K562 (cell line): ENCODE results near the gene NTRK2. TPM values are rescaled to one million over a fixed set of nuclear protein-coding genes. Genes with fewer than 3 reads are reported as not detected.

Experiments
- ATAC-seq: fragments of 200-7000 bp; cut with Tn5 transposase; 3 replicates; pipeline ENCODE4 v1.9.1; 2020; ENCODE audit warnings: moderate library complexity
- BruUV-seq: library from RNA; stranded (reverse); fragments of 400-500 nt; replicated peaks from 2 replicates; lab custom pipeline; 2021; lab: Mats Ljungman, UMichigan
- CTCF ChIA-PET: fragments of 300-600 bp; formaldehyde crosslinking; extraction: SDS; loops from one replicate; lab custom pipeline; 2021; ENCODE audit warnings: low intra/inter-chr PET ratio; lab: Yijun Ruan, JAX
- POLR2A ChIA-PET: fragments of 300-600, 350-650 bp; sonication (Branson Sonifier 250); formaldehyde crosslinking; extraction: SDS; loops from one replicate; lab custom pipeline; 2021; ENCODE audit warnings: antibody characterized with exemption, inconsistent platforms; lab: Yijun Ruan, JAX
- DNase-seq, 4 experiments: peaks; one replicate each; pipeline versions ENCODE4 v3.0.0 to v3.0.0-alpha.2; 2011 to 2018; ENCODE audit warnings: low spot score in 3 of 4, mixed read lengths in 3 of 4; ENCODE audit errors: extremely low read depth in 1 of 4
- FAIRE-seq: peaks from 2 replicates; lab custom pipeline; 2011; peaks lifted over from hg19 to GRCh38; lab: Jason Lieb, UNC
- H2AFZ ChIP-seq: 2 replicates; pipeline ENCODE4 v1.6.0; 2011; ENCODE audit warnings: low read depth, low read length, control low read depth, inconsistent platforms
- H3K27ac ChIP-seq: fragments of 200-600 bp; 3 replicates; pipeline ENCODE4 v1.8.0; 2011; ENCODE audit warnings: low read depth, mild to moderate bottlenecking, control low read depth, inconsistent platforms, low read length, moderate library complexity, mixed read lengths; ENCODE audit errors: extremely low read depth
- H3K27me3 ChIP-seq, 2 experiments: fragments of 300-600 bp in 1 of 2; 2 replicates in 1 of 2; 3 replicates in 1 of 2; pipeline versions ENCODE4 v1.6.0 to v1.8.0; 2011; ENCODE audit warnings: inconsistent platforms in 2 of 2, low read length in 2 of 2, mild to moderate bottlenecking in 1 of 2, mixed read lengths in 1 of 2, moderate library complexity in 1 of 2; ENCODE audit not compliant: control insufficient read depth in 2 of 2, insufficient read depth in 2 of 2
- H3K36me3 ChIP-seq: fragments of 300-600 bp; 3 replicates; pipeline ENCODE4 v1.8.0; 2011; ENCODE audit warnings: mild to moderate bottlenecking, low read length, inconsistent platforms; ENCODE audit not compliant: control insufficient read depth, insufficient read depth
- H3K4me1 ChIP-seq, 2 experiments: fragments of 200-600 bp in 1 of 2; replicated peaks in 1 of 2; 2 replicates in 1 of 2; 3 replicates in 1 of 2; pipeline versions ENCODE4 v1.5.1 to v1.8.0; 2011; ENCODE audit warnings: inconsistent platforms in 2 of 2, low read length in 2 of 2, mild to moderate bottlenecking in 1 of 2, mixed read lengths in 1 of 2, moderate library complexity in 1 of 2; ENCODE audit not compliant: control insufficient read depth in 2 of 2, insufficient read depth in 2 of 2
- H3K4me2 ChIP-seq: 2 replicates; pipeline ENCODE4 v1.6.1; 2011; ENCODE audit warnings: low read length, control low read depth, inconsistent platforms, mixed read lengths; ENCODE audit not compliant: insufficient read depth
- H3K4me3 ChIP-seq: fragments of 200-600 bp; sonication (generic), shearing (Covaris generic); 2 replicates; pipeline ENCODE4 v1.5.1; 2016; ENCODE audit warnings: control low read depth, inconsistent platforms
- H3K79me2 ChIP-seq: fragments of 200-600 bp; 3 replicates; pipeline ENCODE4 v1.8.0; 2011; ENCODE audit warnings: low read length, inconsistent platforms; ENCODE audit not compliant: control insufficient read depth, insufficient read depth
- H3K9ac ChIP-seq, 2 experiments: 2 replicates each; pipeline versions ENCODE4 v1.6.0 to v1.6.1; 2011; ENCODE audit warnings: low read depth in 2 of 2, low read length in 2 of 2, control low read depth in 1 of 2, inconsistent platforms in 1 of 2, mild to moderate bottlenecking in 1 of 2, mixed read lengths in 1 of 2; ENCODE audit not compliant: insufficient read depth in 1 of 2
- H3K9me1 ChIP-seq: one replicate; pipeline ENCODE4 v1.6.0; 2011; ENCODE audit warnings: inconsistent platforms, mild to moderate bottlenecking, low read length, moderate library complexity; ENCODE audit not compliant: control insufficient read depth, insufficient read depth
- H3K9me3 ChIP-seq: replicated peaks from 2 replicates; pipeline ENCODE4 v1.5.1; 2011; ENCODE audit warnings: low read depth, low read length, inconsistent platforms; ENCODE audit not compliant: control insufficient read depth, insufficient read depth
- H4K20me1 ChIP-seq: replicated peaks from 2 replicates; pipeline ENCODE4 v1.6.1; 2011; ENCODE audit warnings: low read length, inconsistent platforms, mixed read lengths; ENCODE audit not compliant: control insufficient read depth, insufficient read depth
- CHD2 ChIP-seq: IDR thresholded peaks from 2 replicates; pipeline ENCODE4 v1.6.1; 2011; ENCODE audit warnings: low read depth, low read length
- FUS ChIP-seq: fragments of 200-400 bp; formaldehyde crosslinking; optimal IDR thresholded peaks from 2 replicates; pipeline ENCODE3; 2017; ENCODE audit warnings: low read depth, low read length
- HDAC8 ChIP-seq: fragments of 450-650 bp; IDR thresholded peaks from 2 replicates; pipeline ENCODE4 v1.6.1; 2016; ENCODE audit warnings: mild to moderate bottlenecking, missing genetic modification characterization, moderate library complexity, missing compliant biosample characterization
- IFI16 ChIP-seq: fragments of 250-450 bp; sonication (Bioruptor Pico); IDR thresholded peaks from 2 replicates; pipeline ENCODE4 v2.1.2; 2022; ENCODE audit warnings: mild to moderate bottlenecking, inconsistent platforms
- MCM5 ChIP-seq: fragments of 450-650 bp; IDR thresholded peaks from 2 replicates; pipeline ENCODE4 v1.6.1; 2016; ENCODE audit warnings: low read depth
- XRCC5 ChIP-seq: fragments of 200-400 bp; formaldehyde crosslinking; IDR thresholded peaks from 2 replicates; pipeline ENCODE4 v1.6.1; 2017; ENCODE audit warnings: low read depth, mild to moderate bottlenecking, low read length
- ZFX ChIP-seq: sonication (generic); formaldehyde crosslinking; IDR thresholded peaks from 2 replicates; pipeline ENCODE4 v1.8.0; 2022; ENCODE audit warnings: mild to moderate bottlenecking, missing genetic modification reagents, moderate library complexity
- ZNF253 ChIP-seq: fragments of 250-450 bp; sonication (Bioruptor Pico); conservative IDR thresholded peaks from 2 replicates; pipeline ENCODE4 v1.6.1; 2021; ENCODE audit warnings: mild to moderate bottlenecking
- WGBS: fragments of 100-300 bp; shearing (Covaris generic); methylation state at CpG from one replicate; pipeline ENCODE4 v1.1.6; 2016; ENCODE audit warnings: low coverage, mixed read lengths; ENCODE audit not compliant: insufficient coverage; ENCODE audit errors: missing lambda C conversion rate; 5-methylcytosine and 5-hydroxymethylcytosine counted together
- in situ Hi-C: fragments of 300-500 bp; cut with MboI; formaldehyde crosslinking; loops from 4 replicates; pipeline ENCODE4 v1.15.0; 2018; ENCODE audit warnings: inconsistent platforms, mixed read lengths
- intact Hi-C: fragments of 100-400 bp; cut with micrococcal nuclease; formaldehyde crosslinking; loops from 2 replicates; pipeline ENCODE4 v1.14.2; 2022
- polyA plus RNA-seq, 8 experiments: library from polyadenylated mRNA; depleted of rRNA in 4 of 8; stranded (reverse) in 5 of 8; unstranded in 3 of 8; fragments of >200 nt; fragmentation: Nextera tagmentation in 2 of 8; fragmentation: Illumina TruSeq in 1 of 8; extraction: Ambion mirVana in 2 of 8; extraction: Trizol in 1 of 8; gene quantifications; 2 replicates each; pipeline versions ENCODE4 v1.2.1 to v1.2.3, GENCODE V29; 2011 to 2014; ENCODE audit warnings: inconsistent platforms in 1 of 8, missing spikeins in 1 of 8
- total RNA-seq, 7 experiments: library from RNA; depleted of rRNA in 6 of 7; stranded (reverse); fragments of >200 nt in 6 of 7; fragmentation: Illumina TruSeq in 2 of 7; extraction: Trizol in 2 of 7; gene quantifications; 2 replicates each; pipeline versions ENCODE4 v1.2.1 to v1.2.3, GENCODE V29; 2011 to 2021; ENCODE audit warnings: low replicate concordance in 1 of 7
- TF ChIP-seq, protein P1 (sequence below): fragments of 250-450 bp; sonication (Bioruptor Pico); IDR thresholded peaks from 2 replicates; pipeline ENCODE4 v1.5.0; 2020; ENCODE audit warnings: mild to moderate bottlenecking
- TF ChIP-seq, protein P2 (sequence below), 2 experiments: fragments of 450-650 bp in 1 of 2; sonication (generic) in 1 of 2; formaldehyde crosslinking; conservative IDR thresholded peaks; 2 replicates each; pipeline versions ENCODE4 v1.4.0 to v1.8.1; 2020 to 2022; ENCODE audit warnings: mild to moderate bottlenecking in 1 of 2, missing genetic modification reagents in 1 of 2
- TF ChIP-seq, protein P3 (sequence below): fragments of 250-450 bp; sonication (Bioruptor Pico); IDR thresholded peaks from 2 replicates; pipeline ENCODE4 v1.4.0; 2020; ENCODE audit warnings: borderline replicate concordance
- TF ChIP-seq, protein P4 (sequence below): fragments of 450-650 bp; IDR thresholded peaks from 2 replicates; pipeline ENCODE4 v1.6.1; 2016; ENCODE audit warnings: borderline replicate concordance
- TF ChIP-seq, protein P5 (sequence below), 2 experiments: fragments of 150-350 bp in 1 of 2; IDR thresholded peaks; 2 replicates each; pipeline ENCODE4 v1.6.1; 2012 to 2016; ENCODE audit warnings: low read depth in 2 of 2, low read length in 2 of 2, mild to moderate bottlenecking in 1 of 2, moderate library complexity in 1 of 2

NTRK2 gene
- total and polyA plus RNA-seq, 9 of the 15 experiments (the other 6 are each of a cell fraction or from before 2014, with no cell fraction given), result not detected

DNA sequence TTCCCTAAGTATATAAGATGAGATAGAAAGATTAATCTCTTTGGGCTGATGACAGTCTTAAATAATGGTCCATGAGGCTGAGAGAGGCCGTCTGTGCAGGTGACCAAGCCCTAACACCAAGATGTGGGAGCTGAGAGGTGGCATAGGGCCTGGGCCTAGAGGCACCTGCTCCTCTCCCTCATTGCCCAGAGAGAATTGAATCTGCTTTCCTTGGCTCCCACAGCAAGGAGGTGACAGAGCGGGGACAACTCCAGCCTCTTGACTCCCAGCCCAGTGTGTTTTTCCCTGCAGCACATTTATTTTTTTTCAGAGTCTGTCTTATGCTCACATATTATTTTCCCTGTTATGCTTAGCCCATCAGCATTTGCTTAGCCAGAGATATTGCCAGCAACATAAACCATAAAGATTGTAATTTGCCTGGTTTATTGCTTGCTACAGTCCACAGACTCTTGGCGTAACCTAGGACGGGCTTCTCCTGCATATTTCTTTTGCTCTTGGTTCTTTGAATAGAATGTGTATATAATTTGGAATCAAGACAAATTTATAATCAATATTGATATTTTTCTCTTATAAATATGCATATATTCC, 105.6 kb downstream of the NTRK2 start:
- no peaks in the 10 kb centered on the region for H3K36me3 ChIP-seq
- POLR2A ChIA-PET, result no interaction called here
- no peaks in the 10 kb centered on the region for H3K27me3 ChIP-seq
- H3K9me1 ChIP-seq, result no peaks in the 10 kb centered on the region
- no peak for FAIRE-seq
- CTCF ChIA-PET, result no interaction called here
- intact Hi-C loops, result no loop called here
- no TSS peak for BruUV-seq
- no peak overlapping the region for H3K4me3 ChIP-seq
- no peak overlapping the region for H3K4me2 ChIP-seq
- TF ChIP-seq ZNF253 (CRISPR knock-in tag) (no peak), XRCC5 (no peak), IFI16 (CRISPR knock-in tag) (no peak), MCM5 (no peak), FUS (no peak), HDAC8 (tag) (no peak), CHD2 (no peak), ZFX (CRISPR knock-in tag) (no peak)
- TF ChIP-seq, protein P1, sequence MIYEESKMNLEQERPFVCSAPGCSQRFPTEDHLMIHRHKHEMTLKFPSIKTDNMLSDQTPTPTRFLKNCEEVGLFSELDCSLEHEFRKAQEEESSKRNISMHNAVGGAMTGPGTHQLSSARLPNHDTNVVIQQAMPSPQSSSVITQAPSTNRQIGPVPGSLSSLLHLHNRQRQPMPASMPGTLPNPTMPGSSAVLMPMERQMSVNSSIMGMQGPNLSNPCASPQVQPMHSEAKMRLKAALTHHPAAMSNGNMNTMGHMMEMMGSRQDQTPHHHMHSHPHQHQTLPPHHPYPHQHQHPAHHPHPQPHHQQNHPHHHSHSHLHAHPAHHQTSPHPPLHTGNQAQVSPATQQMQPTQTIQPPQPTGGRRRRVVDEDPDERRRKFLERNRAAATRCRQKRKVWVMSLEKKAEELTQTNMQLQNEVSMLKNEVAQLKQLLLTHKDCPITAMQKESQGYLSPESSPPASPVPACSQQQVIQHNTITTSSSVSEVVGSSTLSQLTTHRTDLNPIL (CRISPR knock-in tag), result no peak
- TF ChIP-seq, protein P2, sequence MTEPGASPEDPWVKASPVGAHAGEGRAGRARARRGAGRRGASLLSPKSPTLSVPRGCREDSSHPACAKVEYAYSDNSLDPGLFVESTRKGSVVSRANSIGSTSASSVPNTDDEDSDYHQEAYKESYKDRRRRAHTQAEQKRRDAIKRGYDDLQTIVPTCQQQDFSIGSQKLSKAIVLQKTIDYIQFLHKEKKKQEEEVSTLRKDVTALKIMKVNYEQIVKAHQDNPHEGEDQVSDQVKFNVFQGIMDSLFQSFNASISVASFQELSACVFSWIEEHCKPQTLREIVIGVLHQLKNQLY (CRISPR knock-in tag; conservative IDR thresholded peaks at IDR 0.05), result no peak
- TF ChIP-seq, protein P3, sequence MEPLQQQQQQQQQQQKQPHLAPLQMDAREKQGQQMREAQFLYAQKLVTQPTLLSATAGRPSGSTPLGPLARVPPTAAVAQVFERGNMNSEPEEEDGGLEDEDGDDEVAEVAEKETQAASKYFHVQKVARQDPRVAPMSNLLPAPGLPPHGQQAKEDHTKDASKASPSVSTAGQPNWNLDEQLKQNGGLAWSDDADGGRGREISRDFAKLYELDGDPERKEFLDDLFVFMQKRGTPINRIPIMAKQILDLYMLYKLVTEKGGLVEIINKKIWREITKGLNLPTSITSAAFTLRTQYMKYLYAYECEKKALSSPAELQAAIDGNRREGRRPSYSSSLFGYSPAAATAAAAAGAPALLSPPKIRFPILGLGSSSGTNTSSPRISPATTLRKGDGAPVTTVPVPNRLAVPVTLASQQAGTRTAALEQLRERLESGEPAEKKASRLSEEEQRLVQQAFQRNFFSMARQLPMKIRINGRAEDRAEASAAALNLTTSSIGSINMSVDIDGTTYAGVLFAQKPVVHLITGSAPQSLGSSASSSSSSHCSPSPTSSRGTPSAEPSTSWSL (CRISPR knock-in tag), result no peak
- TF ChIP-seq, protein P4, sequence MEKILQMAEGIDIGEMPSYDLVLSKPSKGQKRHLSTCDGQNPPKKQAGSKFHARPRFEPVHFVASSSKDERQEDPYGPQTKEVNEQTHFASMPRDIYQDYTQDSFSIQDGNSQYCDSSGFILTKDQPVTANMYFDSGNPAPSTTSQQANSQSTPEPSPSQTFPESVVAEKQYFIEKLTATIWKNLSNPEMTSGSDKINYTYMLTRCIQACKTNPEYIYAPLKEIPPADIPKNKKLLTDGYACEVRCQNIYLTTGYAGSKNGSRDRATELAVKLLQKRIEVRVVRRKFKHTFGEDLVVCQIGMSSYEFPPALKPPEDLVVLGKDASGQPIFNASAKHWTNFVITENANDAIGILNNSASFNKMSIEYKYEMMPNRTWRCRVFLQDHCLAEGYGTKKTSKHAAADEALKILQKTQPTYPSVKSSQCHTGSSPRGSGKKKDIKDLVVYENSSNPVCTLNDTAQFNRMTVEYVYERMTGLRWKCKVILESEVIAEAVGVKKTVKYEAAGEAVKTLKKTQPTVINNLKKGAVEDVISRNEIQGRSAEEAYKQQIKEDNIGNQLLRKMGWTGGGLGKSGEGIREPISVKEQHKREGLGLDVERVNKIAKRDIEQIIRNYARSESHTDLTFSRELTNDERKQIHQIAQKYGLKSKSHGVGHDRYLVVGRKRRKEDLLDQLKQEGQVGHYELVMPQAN, result no peak
- TF ChIP-seq, protein P5, sequence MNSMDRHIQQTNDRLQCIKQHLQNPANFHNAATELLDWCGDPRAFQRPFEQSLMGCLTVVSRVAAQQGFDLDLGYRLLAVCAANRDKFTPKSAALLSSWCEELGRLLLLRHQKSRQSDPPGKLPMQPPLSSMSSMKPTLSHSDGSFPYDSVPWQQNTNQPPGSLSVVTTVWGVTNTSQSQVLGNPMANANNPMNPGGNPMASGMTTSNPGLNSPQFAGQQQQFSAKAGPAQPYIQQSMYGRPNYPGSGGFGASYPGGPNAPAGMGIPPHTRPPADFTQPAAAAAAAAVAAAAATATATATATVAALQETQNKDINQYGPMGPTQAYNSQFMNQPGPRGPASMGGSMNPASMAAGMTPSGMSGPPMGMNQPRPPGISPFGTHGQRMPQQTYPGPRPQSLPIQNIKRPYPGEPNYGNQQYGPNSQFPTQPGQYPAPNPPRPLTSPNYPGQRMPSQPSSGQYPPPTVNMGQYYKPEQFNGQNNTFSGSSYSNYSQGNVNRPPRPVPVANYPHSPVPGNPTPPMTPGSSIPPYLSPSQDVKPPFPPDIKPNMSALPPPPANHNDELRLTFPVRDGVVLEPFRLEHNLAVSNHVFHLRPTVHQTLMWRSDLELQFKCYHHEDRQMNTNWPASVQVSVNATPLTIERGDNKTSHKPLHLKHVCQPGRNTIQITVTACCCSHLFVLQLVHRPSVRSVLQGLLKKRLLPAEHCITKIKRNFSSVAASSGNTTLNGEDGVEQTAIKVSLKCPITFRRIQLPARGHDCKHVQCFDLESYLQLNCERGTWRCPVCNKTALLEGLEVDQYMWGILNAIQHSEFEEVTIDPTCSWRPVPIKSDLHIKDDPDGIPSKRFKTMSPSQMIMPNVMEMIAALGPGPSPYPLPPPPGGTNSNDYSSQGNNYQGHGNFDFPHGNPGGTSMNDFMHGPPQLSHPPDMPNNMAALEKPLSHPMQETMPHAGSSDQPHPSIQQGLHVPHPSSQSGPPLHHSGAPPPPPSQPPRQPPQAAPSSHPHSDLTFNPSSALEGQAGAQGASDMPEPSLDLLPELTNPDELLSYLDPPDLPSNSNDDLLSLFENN (IDR thresholded peaks at IDR 0.05; ENCODE audit: low read depth in 2 of 2, low read length in 2 of 2), result no peak
- TF ChIP-seq, all 486 proteins: peak for 0
- 0% methylated on average over 2 of the region's 4 CpGs for WGBS
- H4K20me1 ChIP-seq, result no peaks in the 10 kb centered on the region
- H3K9me3 ChIP-seq, result no peaks in the 10 kb centered on the region
- H3K27ac ChIP-seq, result no peak overlapping the region
- DNase-seq, result no peak
- no peak for ATAC-seq
- H3K9ac ChIP-seq, result no peak overlapping the region
- H3K4me1 ChIP-seq, result no peaks in the 10 kb centered on the region
- in situ Hi-C loops, result no loop called here
- no peak overlapping the region for H2AFZ ChIP-seq
- no peaks in the 10 kb centered on the region for H3K79me2 ChIP-seq
